Transverse colon (tissue), 4 donors: ENCODE results near the gene FBLN2.

Experiments
- CTCF ChIP-seq, 5 experiments: fragments of 200-600 bp in 3 of 5; fragments of 450-650 bp in 2 of 5; sonication (generic) in 3 of 5; IDR thresholded peaks; 1 replicate in 2 of 5; 2 replicates in 3 of 5; pipeline ENCODE4 v1.5.1; 2016 to 2017; ENCODE audit warnings: antibody characterized with exemption in 5 of 5, inconsistent platforms in 3 of 5, mild to moderate bottlenecking in 2 of 5, moderate library complexity in 1 of 5
- EP300 ChIP-seq: sonication (generic); formaldehyde crosslinking; IDR thresholded peaks from one replicate; pipeline ENCODE4 v1.6.1; 2017; ENCODE audit warnings: antibody characterized with exemption, low read depth
- POLR2A ChIP-seq: fragments of 450-650 bp; IDR thresholded peaks from one replicate; pipeline ENCODE4 v1.6.1; 2016; ENCODE audit warnings: antibody characterized with exemption, mild to moderate bottlenecking, moderate library complexity
- POLR2AphosphoS5 ChIP-seq, 3 donors: sonication (generic); formaldehyde crosslinking; IDR thresholded peaks; one replicate each; pipeline ENCODE4 v1.6.1; 2016; ENCODE audit warnings: antibody characterized with exemption in 3 of 3

DNA sequence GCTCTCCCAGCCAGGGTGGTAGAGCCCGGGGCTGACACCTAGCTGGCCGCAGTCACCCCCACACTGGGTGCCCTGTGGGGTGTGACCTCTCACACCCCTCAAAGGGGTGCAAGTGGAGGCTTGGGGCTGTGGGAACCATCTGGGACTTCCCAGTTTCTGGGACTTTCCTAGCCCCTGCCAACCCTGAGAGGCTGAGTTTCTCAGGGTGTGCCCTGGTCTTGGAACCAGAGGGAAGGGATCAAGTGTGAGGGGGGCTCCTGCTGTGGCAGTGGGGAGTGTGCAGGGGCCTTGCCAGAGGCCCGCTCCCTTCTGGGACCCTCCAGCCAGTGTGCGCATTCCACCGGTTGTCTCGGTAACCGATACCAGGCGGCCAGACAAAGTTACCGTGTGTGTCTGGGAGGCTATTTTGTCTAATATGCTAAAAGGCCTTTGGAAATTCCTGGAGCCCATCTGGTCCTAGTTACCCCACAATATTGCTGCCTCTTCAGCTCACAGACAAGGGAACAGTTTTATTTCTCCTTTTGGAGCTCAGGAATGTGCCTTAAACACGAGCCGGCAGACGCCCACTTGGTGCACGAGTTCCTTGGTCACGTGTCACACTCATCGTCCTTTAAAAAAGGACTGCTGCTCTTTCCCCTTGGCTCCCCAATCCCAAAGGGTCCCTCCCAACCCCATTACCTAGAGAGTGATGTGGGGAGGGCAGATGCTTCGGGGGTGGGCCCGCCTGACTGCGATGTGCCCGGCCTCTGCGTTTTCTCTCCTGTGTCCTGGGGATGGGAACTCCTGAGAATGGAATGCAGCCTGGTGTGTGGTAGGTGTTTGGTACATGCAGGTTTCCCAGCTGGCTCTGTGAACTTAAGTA, 35.6 kb upstream of the FBLN2 start:
- TF ChIP-seq CTCF (IDR thresholded peaks at IDR 0.05) (no peak), POLR2AphosphoS5 (IDR thresholded peaks at IDR 0.05) (no peak), POLR2A (no peak), EP300 (no peak)
